K562 (cell line): ENCODE results near the gene MVP. TPM values are rescaled to one million over a fixed set of nuclear protein-coding genes. Genes with fewer than 3 reads are reported as not detected.

Source experiments
- ATAC-seq: fragments of 200-7000 bp; cut with Tn5 transposase; 3 replicates; pipeline ENCODE4 v1.9.1; 2020; ENCODE audit warnings: moderate library complexity
- BruUV-seq: library from RNA; stranded (reverse); fragments of 400-500 nt; replicated peaks from 2 replicates; lab custom pipeline; 2021; lab: Mats Ljungman, UMichigan
- CTCF ChIA-PET: fragments of 300-600 bp; formaldehyde crosslinking; extraction: SDS; loops from one replicate; lab custom pipeline; 2021; ENCODE audit warnings: low intra/inter-chr PET ratio; lab: Yijun Ruan, JAX
- POLR2A ChIA-PET: fragments of 300-600, 350-650 bp; sonication (Branson Sonifier 250); formaldehyde crosslinking; extraction: SDS; loops from one replicate; lab custom pipeline; 2021; ENCODE audit warnings: antibody characterized with exemption, inconsistent platforms; lab: Yijun Ruan, JAX
- DNase-seq, 4 experiments: peaks; one replicate each; pipeline versions ENCODE4 v3.0.0 to v3.0.0-alpha.2; 2011 to 2018; ENCODE audit warnings: low spot score in 3 of 4, mixed read lengths in 3 of 4; ENCODE audit errors: extremely low read depth in 1 of 4
- FAIRE-seq: peaks from 2 replicates; lab custom pipeline; 2011; peaks lifted over from hg19 to GRCh38; lab: Jason Lieb, UNC
- H2AFZ ChIP-seq: 2 replicates; pipeline ENCODE4 v1.6.0; 2011; ENCODE audit warnings: low read depth, low read length, control low read depth, inconsistent platforms
- H3K27ac ChIP-seq: fragments of 200-600 bp; 3 replicates; pipeline ENCODE4 v1.8.0; 2011; ENCODE audit warnings: low read depth, mild to moderate bottlenecking, control low read depth, inconsistent platforms, low read length, moderate library complexity, mixed read lengths; ENCODE audit errors: extremely low read depth
- H3K27me3 ChIP-seq, 2 experiments: fragments of 300-600 bp in 1 of 2; 2 replicates in 1 of 2; 3 replicates in 1 of 2; pipeline versions ENCODE4 v1.6.0 to v1.8.0; 2011; ENCODE audit warnings: inconsistent platforms in 2 of 2, low read length in 2 of 2, mild to moderate bottlenecking in 1 of 2, mixed read lengths in 1 of 2, moderate library complexity in 1 of 2; ENCODE audit not compliant: control insufficient read depth in 2 of 2, insufficient read depth in 2 of 2
- H3K36me3 ChIP-seq: fragments of 300-600 bp; 3 replicates; pipeline ENCODE4 v1.8.0; 2011; ENCODE audit warnings: mild to moderate bottlenecking, low read length, inconsistent platforms; ENCODE audit not compliant: control insufficient read depth, insufficient read depth
- H3K4me1 ChIP-seq, 2 experiments: fragments of 200-600 bp in 1 of 2; replicated peaks in 1 of 2; 2 replicates in 1 of 2; 3 replicates in 1 of 2; pipeline versions ENCODE4 v1.5.1 to v1.8.0; 2011; ENCODE audit warnings: inconsistent platforms in 2 of 2, low read length in 2 of 2, mild to moderate bottlenecking in 1 of 2, mixed read lengths in 1 of 2, moderate library complexity in 1 of 2; ENCODE audit not compliant: control insufficient read depth in 2 of 2, insufficient read depth in 2 of 2
- H3K4me2 ChIP-seq: 2 replicates; pipeline ENCODE4 v1.6.1; 2011; ENCODE audit warnings: low read length, control low read depth, inconsistent platforms, mixed read lengths; ENCODE audit not compliant: insufficient read depth
- H3K4me3 ChIP-seq: fragments of 200-600 bp; sonication (generic), shearing (Covaris generic); 2 replicates; pipeline ENCODE4 v1.5.1; 2016; ENCODE audit warnings: control low read depth, inconsistent platforms
- H3K79me2 ChIP-seq: fragments of 200-600 bp; 3 replicates; pipeline ENCODE4 v1.8.0; 2011; ENCODE audit warnings: low read length, inconsistent platforms; ENCODE audit not compliant: control insufficient read depth, insufficient read depth
- H3K9ac ChIP-seq, 2 experiments: 2 replicates each; pipeline versions ENCODE4 v1.6.0 to v1.6.1; 2011; ENCODE audit warnings: low read depth in 2 of 2, low read length in 2 of 2, control low read depth in 1 of 2, inconsistent platforms in 1 of 2, mild to moderate bottlenecking in 1 of 2, mixed read lengths in 1 of 2; ENCODE audit not compliant: insufficient read depth in 1 of 2
- H3K9me1 ChIP-seq: one replicate; pipeline ENCODE4 v1.6.0; 2011; ENCODE audit warnings: inconsistent platforms, mild to moderate bottlenecking, low read length, moderate library complexity; ENCODE audit not compliant: control insufficient read depth, insufficient read depth
- H3K9me3 ChIP-seq: replicated peaks from 2 replicates; pipeline ENCODE4 v1.5.1; 2011; ENCODE audit warnings: low read depth, low read length, inconsistent platforms; ENCODE audit not compliant: control insufficient read depth, insufficient read depth
- H4K20me1 ChIP-seq: replicated peaks from 2 replicates; pipeline ENCODE4 v1.6.1; 2011; ENCODE audit warnings: low read length, inconsistent platforms, mixed read lengths; ENCODE audit not compliant: control insufficient read depth, insufficient read depth
- BMI1 ChIP-seq: fragments of 150-350 bp; IDR thresholded peaks from 2 replicates; pipeline ENCODE4 v1.6.1; 2014; ENCODE audit warnings: low read length
- FOSL1 ChIP-seq: fragments of 200-800 bp; sonication (Bioruptor generic); conservative IDR thresholded peaks from 2 replicates; pipeline ENCODE4 v1.6.1; 2016; ENCODE audit warnings: missing genetic modification characterization, missing compliant biosample characterization
- HEY1 ChIP-seq: fragments of 250-450 bp; sonication (Bioruptor Pico); IDR thresholded peaks from 2 replicates; pipeline ENCODE4 v1.5.0; 2020; ENCODE audit warnings: mild to moderate bottlenecking, moderate library complexity, borderline replicate concordance
- KDM4B ChIP-seq, 2 experiments: fragments of 450-650 bp in 1 of 2; sonication (generic) in 1 of 2; IDR thresholded peaks; 2 replicates each; pipeline ENCODE4 v1.6.1; 2016 to 2017; ENCODE audit warnings: borderline replicate concordance in 2 of 2, antibody characterized with exemption in 1 of 2, low read depth in 1 of 2, mild to moderate bottlenecking in 1 of 2
- MEF2A ChIP-seq: IDR thresholded peaks from 2 replicates; pipeline ENCODE4 v1.6.1; 2011; ENCODE audit warnings: low read depth, mild to moderate bottlenecking, low read length, moderate library complexity; ENCODE audit not compliant: control insufficient read depth
- MTA2 ChIP-seq: fragments of 450-650 bp; IDR thresholded peaks from 2 replicates; pipeline ENCODE4 v1.6.1; 2016; ENCODE audit warnings: low read depth
- MTA3 ChIP-seq: fragments of 450-650 bp; formaldehyde crosslinking; IDR thresholded peaks from 2 replicates; pipeline ENCODE4 v1.6.1; 2017; ENCODE audit warnings: mild to moderate bottlenecking, borderline replicate concordance
- NFXL1 ChIP-seq: fragments of 450-650 bp; formaldehyde crosslinking; IDR thresholded peaks from 2 replicates; pipeline ENCODE4 v1.4.0; 2021; ENCODE audit warnings: mild to moderate bottlenecking
- RAD21 ChIP-seq, 2 experiments: fragments of 250-450 bp in 1 of 2; fragments of 450-650 bp in 1 of 2; sonication (Bioruptor Pico) in 1 of 2; formaldehyde crosslinking in 1 of 2; IDR thresholded peaks in 1 of 2; conservative IDR thresholded peaks in 1 of 2; 2 replicates each; pipeline versions ENCODE4 v1.4.0 to v1.8.0; 2020 to 2022; ENCODE audit warnings: mild to moderate bottlenecking in 2 of 2, moderate library complexity in 1 of 2
- TCFL5 ChIP-seq: fragments of 250-450 bp; sonication (Bioruptor Pico); conservative IDR thresholded peaks from 2 replicates; pipeline ENCODE4 v1.6.1; 2021; ENCODE audit warnings: mild to moderate bottlenecking, moderate library complexity, matching md5 sums
- ZBTB33 ChIP-seq: sonication (generic); formaldehyde crosslinking; IDR thresholded peaks from 2 replicates; pipeline ENCODE4 v1.8.1; 2023; ENCODE audit warnings: mild to moderate bottlenecking, missing genetic modification reagents
- ZBTB7A ChIP-seq: IDR thresholded peaks from 2 replicates; pipeline ENCODE4 v1.6.1; 2011; ENCODE audit warnings: low read depth, mild to moderate bottlenecking, low read length, moderate library complexity, borderline replicate concordance; ENCODE audit not compliant: control insufficient read depth
- ZKSCAN8 ChIP-seq: fragments of 200-800 bp; sonication (Bioruptor generic); IDR thresholded peaks from 2 replicates; pipeline ENCODE4 v1.6.1; 2016; ENCODE audit warnings: missing genetic modification characterization, missing compliant biosample characterization
- ZNF12 ChIP-seq: sonication (generic); formaldehyde crosslinking; IDR thresholded peaks from 2 replicates; pipeline ENCODE4 v1.4.0; 2020; ENCODE audit warnings: mild to moderate bottlenecking, missing genetic modification reagents
- ZNF175 ChIP-seq: fragments of 200-800 bp; sonication (Bioruptor generic); IDR thresholded peaks from 2 replicates; pipeline ENCODE4 v1.6.1; 2016; ENCODE audit warnings: low read depth, mild to moderate bottlenecking, missing genetic modification characterization, missing compliant biosample characterization
- WGBS: fragments of 100-300 bp; shearing (Covaris generic); methylation state at CpG from one replicate; pipeline ENCODE4 v1.1.6; 2016; ENCODE audit warnings: low coverage, mixed read lengths; ENCODE audit not compliant: insufficient coverage; ENCODE audit errors: missing lambda C conversion rate; 5-methylcytosine and 5-hydroxymethylcytosine counted together
- in situ Hi-C: fragments of 300-500 bp; cut with MboI; formaldehyde crosslinking; loops from 4 replicates; pipeline ENCODE4 v1.15.0; 2018; ENCODE audit warnings: inconsistent platforms, mixed read lengths
- intact Hi-C: fragments of 100-400 bp; cut with micrococcal nuclease; formaldehyde crosslinking; loops from 2 replicates; pipeline ENCODE4 v1.14.2; 2022
- polyA plus RNA-seq, 8 experiments: library from polyadenylated mRNA; depleted of rRNA in 4 of 8; stranded (reverse) in 5 of 8; unstranded in 3 of 8; fragments of >200 nt; fragmentation: Nextera tagmentation in 2 of 8; fragmentation: Illumina TruSeq in 1 of 8; extraction: Ambion mirVana in 2 of 8; extraction: Trizol in 1 of 8; gene quantifications; 2 replicates each; pipeline versions ENCODE4 v1.2.1 to v1.2.3, GENCODE V29; 2011 to 2014; ENCODE audit warnings: inconsistent platforms in 1 of 8, missing spikeins in 1 of 8
- total RNA-seq, 7 experiments: library from RNA; depleted of rRNA in 6 of 7; stranded (reverse); fragments of >200 nt in 6 of 7; fragmentation: Illumina TruSeq in 2 of 7; extraction: Trizol in 2 of 7; gene quantifications; 2 replicates each; pipeline versions ENCODE4 v1.2.1 to v1.2.3, GENCODE V29; 2011 to 2021; ENCODE audit warnings: low replicate concordance in 1 of 7
- TF ChIP-seq, protein P1 (sequence below), 2 experiments: fragments of 250-450 bp in 1 of 2; fragments of 450-650 bp in 1 of 2; sonication (Bioruptor Pico) in 1 of 2; IDR thresholded peaks; 2 replicates each; pipeline versions ENCODE4 v1.6.1 to v1.8.0; 2016 to 2021; ENCODE audit warnings: mild to moderate bottlenecking in 2 of 2, moderate library complexity in 2 of 2, missing compliant biosample characterization in 1 of 2, missing genetic modification characterization in 1 of 2
- TF ChIP-seq, protein P2 (sequence below): fragments of 250-450 bp; sonication (Bioruptor Pico); IDR thresholded peaks from 2 replicates; pipeline ENCODE4 v1.5.0; 2022; ENCODE audit warnings: mild to moderate bottlenecking

The MVP gene
- total and polyA plus RNA-seq, 9 of the 15 experiments (the other 6 are each of a cell fraction or from before 2014, with no cell fraction given): 0.39 to 1.9 (median 0.76) TPM; not detected in 2

DNA sequence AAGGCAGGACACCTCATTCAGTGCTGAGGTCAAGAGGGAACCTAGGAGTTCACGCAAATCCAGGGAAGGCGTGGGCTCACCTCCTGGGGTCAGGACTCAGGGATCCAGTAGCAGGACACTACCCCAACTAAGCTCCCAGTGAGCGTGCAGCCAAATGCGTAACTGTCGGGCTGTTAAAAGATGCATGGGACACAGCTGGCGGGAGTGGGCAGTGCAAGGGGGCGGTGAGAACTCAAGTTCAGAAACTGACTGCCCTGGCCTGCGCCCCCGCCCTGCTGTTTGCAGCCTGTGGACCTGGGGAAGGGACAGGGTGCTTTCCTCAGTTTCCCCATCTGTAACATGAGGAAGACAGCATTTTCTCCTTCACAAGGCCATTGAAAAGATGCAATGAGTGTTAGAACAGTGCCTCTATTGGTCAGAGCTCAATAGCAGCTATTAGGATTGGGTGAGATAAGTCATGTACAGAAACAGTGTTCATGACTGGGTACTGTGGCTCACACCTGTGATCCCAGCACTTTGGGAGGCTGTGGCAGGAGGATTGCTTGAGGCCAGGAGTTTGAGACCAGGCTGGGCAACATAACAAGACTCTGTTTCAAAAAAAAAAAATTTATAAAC lies 22.6 kb downstream of the MVP start:
- peak; percentile 75 for ATAC-seq
- H3K27ac ChIP-seq: no peak overlapping the region
- H3K9me3 ChIP-seq: no peaks in the 10 kb centered on the region
- H3K36me3 ChIP-seq: no peaks in the 10 kb centered on the region
- DNase-seq: no peak
- in situ Hi-C loops (no loop called here), intact Hi-C loops (no loop called here)
- no peak overlapping the region for H3K4me3 ChIP-seq
- WGBS: 33% methylated on average over 9 of the region's 9 CpGs
- no peaks in the 10 kb centered on the region for H4K20me1 ChIP-seq
- FAIRE-seq: peak; percentile 82
- H2AFZ ChIP-seq: no peak overlapping the region
- BruUV-seq: no TSS peak
- no peaks in the 10 kb centered on the region for H3K9me1 ChIP-seq
- ChIA-PET CTCF (no interaction called here), POLR2A (interaction anchor here (0.6 to 2.2 kb wide), 3 partner anchors 13 to 507 kb away, joined by 3 to 8 read pairs (median 6); partner anchors contain the start of gene PAGR1)
- no peak overlapping the region for H3K4me2 ChIP-seq
- no peaks in the 10 kb centered on the region for H3K79me2 ChIP-seq
- H3K4me1 ChIP-seq: peaks cover 0 to 31% of the 10 kb centered on the region in 2 experiments; a peak in 2 of 5 replicates
- H3K27me3 ChIP-seq: 0 out of 5 replicates have a peak, but pooled peaks cover 0 to 4% of the 10 kb centered on the region in 2 experiments
- no peak overlapping the region for H3K9ac ChIP-seq
- TF ChIP-seq HEY1 (CRISPR knock-in tag) (no peak), FOSL1 (tag) (no peak), ZNF12 (no peak), BMI1 (no peak), NFXL1 (CRISPR knock-in tag) (no peak), TCFL5 (CRISPR knock-in tag) (no peak), MEF2A (no peak), KDM4B (IDR thresholded peaks at IDR 0.05; ENCODE audit: borderline replicate concordance in 2 of 2, low read depth in 1 of 2) (no peak), MTA3 (no peak), MTA2 (no peak), ZBTB33 (peak; percentile 79), ZNF175 (CRISPR knock-in tag) (no peak), ZBTB7A (no peak), ZKSCAN8 (no peak), RAD21 (CRISPR knock-in tag; conservative IDR thresholded peaks at IDR 0.05 in 1 of 2, IDR thresholded peaks at IDR 0.05 in 1 of 2) (0 out of 4 replicates have a peak, but pooled peaks of 1 of the 2 experiments have one; percentile 6)
- TF ChIP-seq, protein P1, sequence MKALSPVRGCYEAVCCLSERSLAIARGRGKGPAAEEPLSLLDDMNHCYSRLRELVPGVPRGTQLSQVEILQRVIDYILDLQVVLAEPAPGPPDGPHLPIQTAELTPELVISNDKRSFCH (CRISPR knock-in tag; IDR thresholded peaks at IDR 0.05): no peak
- TF ChIP-seq, protein P1 (tag; IDR thresholded peaks at IDR 0.05): no peak
- TF ChIP-seq, protein P2, sequence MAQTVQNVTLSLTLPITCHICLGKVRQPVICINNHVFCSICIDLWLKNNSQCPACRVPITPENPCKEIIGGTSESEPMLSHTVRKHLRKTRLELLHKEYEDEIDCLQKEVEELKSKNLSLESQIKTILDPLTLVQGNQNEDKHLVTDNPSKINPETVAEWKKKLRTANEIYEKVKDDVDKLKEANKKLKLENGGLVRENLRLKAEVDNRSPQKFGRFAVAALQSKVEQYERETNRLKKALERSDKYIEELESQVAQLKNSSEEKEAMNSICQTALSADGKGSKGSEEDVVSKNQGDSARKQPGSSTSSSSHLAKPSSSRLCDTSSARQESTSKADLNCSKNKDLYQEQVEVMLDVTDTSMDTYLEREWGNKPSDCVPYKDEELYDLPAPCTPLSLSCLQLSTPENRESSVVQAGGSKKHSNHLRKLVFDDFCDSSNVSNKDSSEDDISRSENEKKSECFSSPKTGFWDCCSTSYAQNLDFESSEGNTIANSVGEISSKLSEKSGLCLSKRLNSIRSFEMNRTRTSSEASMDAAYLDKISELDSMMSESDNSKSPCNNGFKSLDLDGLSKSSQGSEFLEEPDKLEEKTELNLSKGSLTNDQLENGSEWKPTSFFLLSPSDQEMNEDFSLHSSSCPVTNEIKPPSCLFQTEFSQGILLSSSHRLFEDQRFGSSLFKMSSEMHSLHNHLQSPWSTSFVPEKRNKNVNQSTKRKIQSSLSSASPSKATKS (CRISPR knock-in tag): no peak
